ENCODE results near the gene SSNA1.

DNA sequence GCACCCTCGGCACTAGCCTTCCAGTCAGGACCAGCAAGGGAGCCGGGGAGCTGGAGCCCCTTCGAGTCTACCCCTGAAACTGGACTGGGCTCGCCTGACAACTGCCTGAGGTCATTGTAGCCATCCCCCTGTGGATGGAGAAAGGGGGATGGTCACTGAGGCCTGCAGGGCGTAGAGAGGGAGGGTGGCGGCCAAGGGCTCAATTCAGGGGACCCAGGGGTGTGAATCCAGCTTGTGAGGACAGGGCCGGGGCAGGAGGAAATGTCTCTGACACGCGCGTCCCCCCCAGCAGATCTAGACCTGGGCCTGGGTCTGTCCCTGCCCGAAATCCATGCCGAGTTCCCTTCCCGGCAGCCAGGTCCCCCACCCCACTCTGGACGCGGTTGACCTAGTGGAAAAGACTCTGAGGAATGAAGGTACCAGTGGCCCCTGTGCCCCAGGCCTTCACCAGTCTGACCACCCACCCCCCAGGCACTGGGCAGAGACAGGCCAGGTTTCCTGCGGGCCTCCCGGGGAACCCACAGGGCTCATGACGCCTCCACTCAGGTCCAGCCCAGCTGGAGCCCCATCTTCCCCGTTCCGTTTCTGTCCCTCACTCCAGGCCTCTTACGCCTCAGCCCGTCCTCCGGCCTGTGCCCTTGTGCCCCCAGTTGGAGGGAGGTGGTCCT lies 43.0 kb downstream of the SSNA1 start:
- TF ChIP-seq POLR2A (IDR thresholded peaks at IDR 0.05; ENCODE audit: low read depth, low read length) = no peak
- TF ChIP-seq POLR2AphosphoS5 (IDR thresholded peaks at IDR 0.05; ENCODE audit: low read depth, low read length) = no peak
